Smooth muscle cell (in vitro differentiated cells): ENCODE measurements around the gene CENPN. TPM values are rescaled to one million over a fixed set of nuclear protein-coding genes. Genes with fewer than 3 reads are reported as not detected.

Experiments
- DNase-seq: peaks from one replicate; lab custom pipeline; 2025; ENCODE audit not compliant: unreplicated experiment; lab: John Stamatoyannopoulos, UW
- H2AFZ ChIP-seq: fragments of 200-600 bp; sonication (generic); 2 replicates; pipeline ENCODE4 v1.6.0; 2016; ENCODE audit warnings: antibody characterized with exemption, low read depth, mild to moderate bottlenecking
- H3F3A ChIP-seq: fragments of 200-600 bp; sonication (generic); 2 replicates; pipeline ENCODE4 v1.6.0; 2017; ENCODE audit warnings: antibody characterized with exemption, low read depth
- H3K27ac ChIP-seq: fragments of 200-600 bp; sonication (generic); 2 replicates; pipeline ENCODE4 v1.5.1; 2016; ENCODE audit warnings: low read depth, mild to moderate bottlenecking
- H3K27me3 ChIP-seq: fragments of 200-600 bp; sonication (generic); 2 replicates; pipeline ENCODE4 v1.6.1; 2016; ENCODE audit warnings: low read depth, mild to moderate bottlenecking
- H3K36me3 ChIP-seq: fragments of 200-600 bp; sonication (generic); 2 replicates; pipeline ENCODE4 v1.5.1; 2016; ENCODE audit warnings: low read depth
- H3K4me1 ChIP-seq: fragments of 200-600 bp; sonication (generic); 2 replicates; pipeline ENCODE4 v1.5.1; 2016; ENCODE audit warnings: low read depth
- H3K4me2 ChIP-seq: fragments of 200-600 bp; sonication (generic); 2 replicates; pipeline ENCODE4 v1.6.0; 2016; ENCODE audit warnings: mild to moderate bottlenecking
- H3K4me3 ChIP-seq: fragments of 200-600 bp; sonication (generic); 2 replicates; pipeline ENCODE4 v1.5.1; 2016; ENCODE audit warnings: mild to moderate bottlenecking
- H3K79me2 ChIP-seq: fragments of 200-600 bp; sonication (generic); 2 replicates; pipeline ENCODE4 v1.6.0; 2016; ENCODE audit warnings: low read depth, mild to moderate bottlenecking
- H3K9ac ChIP-seq: fragments of 200-600 bp; sonication (generic); 2 replicates; pipeline ENCODE4 v1.6.0; 2016; ENCODE audit warnings: low read depth
- H3K9me3 ChIP-seq: fragments of 200-600 bp; sonication (generic); replicated peaks from 2 replicates; pipeline ENCODE4 v1.5.1; 2016; ENCODE audit warnings: low read depth
- H4K20me1 ChIP-seq: fragments of 200-600 bp; sonication (generic); 2 replicates; pipeline ENCODE4 v1.6.0; 2016; ENCODE audit warnings: low read depth
- CTCF ChIP-seq: fragments of 200-600 bp; sonication (generic); IDR thresholded peaks from 2 replicates; pipeline ENCODE4 v1.5.1; 2017; ENCODE audit warnings: borderline replicate concordance, mild to moderate bottlenecking, antibody characterized with exemption; ENCODE audit not compliant: insufficient read depth, poor library complexity, severe bottlenecking
- WGBS: methylation state at CpG from one replicate; pipeline ENCODE4 v1.1.7; 2016; ENCODE audit warnings: low lambda C conversion rate; 5-methylcytosine and 5-hydroxymethylcytosine counted together
- polyA plus RNA-seq: library from polyadenylated mRNA; unstranded; fragments of >200 nt; fragmentation: Nextera tagmentation; extraction: Ambion mirVana; gene quantifications from 2 replicates; pipeline ENCODE4 v1.2.1, GENCODE V29; 2016
- total RNA-seq: library from RNA; depleted of rRNA; stranded (reverse); fragments of >200 nt; gene quantifications from 2 replicates; pipeline ENCODE4 v1.2.3, GENCODE V29; 2014

The CENPN gene
- total and polyA plus RNA-seq, 2 experiments from 2014 or later = 18.8 to 25.1 TPM

DNA sequence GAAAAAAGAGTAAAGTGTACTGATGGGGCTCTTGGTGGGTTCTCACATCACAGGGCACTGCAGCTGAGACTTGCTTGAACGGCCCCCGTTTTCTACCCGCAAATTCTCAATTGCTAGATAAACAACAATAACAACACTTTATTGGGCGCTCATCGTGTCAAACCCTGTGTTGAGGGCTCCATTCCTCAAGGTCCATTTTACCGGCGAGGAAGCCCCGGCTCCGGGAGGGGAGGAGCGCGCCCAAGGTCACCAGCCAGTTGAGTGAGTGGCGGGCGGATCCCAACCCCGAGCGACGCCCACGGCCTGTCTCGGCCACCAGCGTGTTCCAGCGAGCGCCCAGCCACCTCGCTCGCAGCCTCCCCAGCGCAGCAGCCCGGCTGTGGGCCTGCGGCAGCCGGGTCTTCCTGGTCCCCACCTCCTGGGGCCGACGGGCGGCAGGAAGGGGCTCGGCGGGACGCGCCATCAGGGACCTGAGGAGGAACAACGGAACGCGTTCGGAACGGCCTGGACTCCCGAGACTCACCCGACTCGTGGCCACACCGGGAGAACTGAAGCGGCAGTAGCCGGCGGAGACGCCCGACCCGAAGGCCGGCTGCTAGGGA, 702 bp upstream of the CENPN start:
- no peaks in the 10 kb centered on the region for H3K27me3 ChIP-seq
- H3K27ac ChIP-seq = peak overlapping the region; percentile 99
- H3K79me2 ChIP-seq = peaks cover 52% of the 10 kb centered on the region
- no peak for TF ChIP-seq CTCF
- DNase-seq = peak; percentile 67
- WGBS = under 1% methylated on average over 50 of the region's 50 CpGs
- H3K36me3 ChIP-seq = no peaks in the 10 kb centered on the region
- H3K4me3 ChIP-seq = peak overlapping the region; percentile 88
- H2AFZ ChIP-seq = peak overlapping the region; percentile 54
- peaks cover 14% of the 10 kb centered on the region for H3K4me1 ChIP-seq
- no peaks in the 10 kb centered on the region for H3F3A ChIP-seq
- peak overlapping the region; percentile 98 for H3K9ac ChIP-seq
- H4K20me1 ChIP-seq = peaks cover 40% of the 10 kb centered on the region
- H3K4me2 ChIP-seq = peak overlapping the region; percentile 85
- H3K9me3 ChIP-seq = no peaks in the 10 kb centered on the region

- H3K4me3 ChIP-seq = peak overlapping the region; percentile 88
- H2AFZ ChIP-seq = no peak overlapping the region
- no peaks in the 10 kb centered on the region for H3K9me3 ChIP-seq
- H3K27me3 ChIP-seq = no peaks in the 10 kb centered on the region
- 93% methylated on average over 12 of the region's 12 CpGs for WGBS
- H3K79me2 ChIP-seq = peaks cover 31% of the 10 kb centered on the region
- H3K4me2 ChIP-seq = peak overlapping the region; percentile 85
- H4K20me1 ChIP-seq = peaks cover 18% of the 10 kb centered on the region
- H3K4me1 ChIP-seq = peaks cover 14% of the 10 kb centered on the region
- no peak for DNase-seq
- H3K27ac ChIP-seq = no peak overlapping the region
- H3K9ac ChIP-seq = no peak overlapping the region
- no peak for TF ChIP-seq CTCF
- H3F3A ChIP-seq = no peaks in the 10 kb centered on the region
- no peaks in the 10 kb centered on the region for H3K36me3 ChIP-seq
These were observed 1.4 kb downstream of the CENPN start for GRCh38 chr16:81008505-81008789.

- peaks cover 5% of the 10 kb centered on the region for H3K36me3 ChIP-seq
- no peak overlapping the region for H3K4me3 ChIP-seq
- no peaks in the 10 kb centered on the region for H3F3A ChIP-seq
- H3K9ac ChIP-seq = no peak overlapping the region
- no peaks in the 10 kb centered on the region for H3K4me1 ChIP-seq
- no peak for DNase-seq
- H2AFZ ChIP-seq = no peak overlapping the region
- H4K20me1 ChIP-seq = no peaks in the 10 kb centered on the region
- peaks cover 6% of the 10 kb centered on the region for H3K79me2 ChIP-seq
- no peak overlapping the region for H3K4me2 ChIP-seq
- H3K27me3 ChIP-seq = no peaks in the 10 kb centered on the region
- no peaks in the 10 kb centered on the region for H3K9me3 ChIP-seq
- TF ChIP-seq CTCF = no peak
- H3K27ac ChIP-seq = no peak overlapping the region
- WGBS = 95% methylated on average over 3 of the region's 3 CpGs
These were observed 6.0 kb downstream of the CENPN start for GRCh38 chr16:81012974-81013373.

DNA sequence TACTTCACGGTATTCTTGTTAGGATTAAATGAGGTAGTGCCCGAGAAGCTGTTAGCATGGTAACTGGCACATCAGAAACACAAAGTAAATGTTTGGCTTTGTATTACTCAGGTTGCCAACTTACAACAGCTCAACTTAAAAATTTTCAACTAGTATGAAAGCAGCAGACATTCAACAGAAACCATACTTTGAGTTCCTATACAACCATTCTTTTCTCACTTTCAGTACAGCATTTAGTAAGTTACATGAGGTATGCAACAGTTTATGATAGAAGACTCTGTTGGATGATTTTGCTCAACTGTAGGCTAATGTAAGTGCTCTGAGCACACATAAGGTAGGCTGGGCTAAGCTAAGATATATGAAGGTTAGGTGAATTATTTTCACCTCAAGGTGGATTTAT, 7.7 kb downstream of the CENPN start:
- no peaks in the 10 kb centered on the region for H3K9me3 ChIP-seq
- 98% methylated on average over 2 of the region's 2 CpGs for WGBS
- no peaks in the 10 kb centered on the region for H3F3A ChIP-seq
- no peak overlapping the region for H3K4me3 ChIP-seq
- H3K27me3 ChIP-seq = no peaks in the 10 kb centered on the region
- H3K36me3 ChIP-seq = peaks cover 5% of the 10 kb centered on the region
- H3K79me2 ChIP-seq = no peaks in the 10 kb centered on the region
- DNase-seq = no peak
- H4K20me1 ChIP-seq = no peaks in the 10 kb centered on the region
- no peak overlapping the region for H3K4me2 ChIP-seq
- TF ChIP-seq CTCF = no peak
- no peaks in the 10 kb centered on the region for H3K4me1 ChIP-seq
- H3K9ac ChIP-seq = no peak overlapping the region
- no peak overlapping the region for H3K27ac ChIP-seq
- no peak overlapping the region for H2AFZ ChIP-seq
